ENCODE data around the gene HBP1.
A peak's percentile ranks its signal among the peaks of the same experiment; 100 is the strongest.
"Not testable (repeated sequence)": the region's sequence is repeated elsewhere in the genome, so short reads cannot be mapped to it uniquely, and the experiment has no call there.

The HBP1 gene

GRCh38 chr7:107210400-107210799 lies 41.6 kb downstream of the HBP1 start:
- H3K27ac Mint-ChIP-seq, result no peak overlapping the region
- peaks cover 7% of the 10 kb centered on the region for H3K9me3 Mint-ChIP-seq
- no peaks in the 10 kb centered on the region for H3K27me3 Mint-ChIP-seq
- H3K4me3 Mint-ChIP-seq, result no peak overlapping the region
- H3K36me3 Mint-ChIP-seq, result peaks cover 40% of the 10 kb centered on the region
- DNase-seq (ENCODE audit: low spot score in 2 of 2) (no peak), ATAC-seq (ENCODE audit: low read depth) (no peak)
- no peaks in the 10 kb centered on the region for H3K4me1 Mint-ChIP-seq

GRCh38 chr7:107212725-107213124 lies 43.9 kb downstream of the HBP1 start:
- Mint-ChIP-seq H3K27me3 (no peaks in the 10 kb centered on the region), H3K9me3 (peaks cover 11% of the 10 kb centered on the region), H3K36me3 (peaks cover 50% of the 10 kb centered on the region), H3K4me3 (no peak overlapping the region), H3K4me1 (no peaks in the 10 kb centered on the region), H3K27ac (no peak overlapping the region)
- DNase-seq (ENCODE audit: low spot score in 2 of 2) (no peak), ATAC-seq (ENCODE audit: low read depth) (no peak)

GRCh38 chr7:107213193-107213788 lies 44.5 kb downstream of the HBP1 start:
- H3K4me3 Mint-ChIP-seq, result no peak overlapping the region
- H3K27me3 Mint-ChIP-seq, result no peaks in the 10 kb centered on the region
- no peaks in the 10 kb centered on the region for H3K4me1 Mint-ChIP-seq
- ATAC-seq (ENCODE audit: low read depth), result no peak
- DNase-seq (ENCODE audit: low spot score in 2 of 2), result no peak
- H3K27ac Mint-ChIP-seq, result no peak overlapping the region
- peaks cover 11% of the 10 kb centered on the region for H3K9me3 Mint-ChIP-seq
- peaks cover 52% of the 10 kb centered on the region for H3K36me3 Mint-ChIP-seq

GRCh38 chr7:107213945-107214344 lies 45.1 kb downstream of the HBP1 start:
- no peak overlapping the region for H3K4me3 Mint-ChIP-seq
- peaks cover 11% of the 10 kb centered on the region for H3K9me3 Mint-ChIP-seq
- H3K27me3 Mint-ChIP-seq, result no peaks in the 10 kb centered on the region
- H3K36me3 Mint-ChIP-seq, result peaks cover 54% of the 10 kb centered on the region
- H3K4me1 Mint-ChIP-seq, result no peaks in the 10 kb centered on the region
- DNase-seq (ENCODE audit: low spot score in 2 of 2) (no peak), ATAC-seq (ENCODE audit: low read depth) (no peak)
- no peak overlapping the region for H3K27ac Mint-ChIP-seq

- no peaks in the 10 kb centered on the region for H3K4me1 Mint-ChIP-seq
- H3K4me3 Mint-ChIP-seq, result no peak overlapping the region
- H3K27me3 Mint-ChIP-seq, result no peaks in the 10 kb centered on the region
- H3K36me3 Mint-ChIP-seq, result peaks cover 35% of the 10 kb centered on the region
- H3K9me3 Mint-ChIP-seq, result peaks cover 9% of the 10 kb centered on the region
- no peak overlapping the region for H3K27ac Mint-ChIP-seq
- DNase-seq (ENCODE audit: low spot score in 2 of 2) (no peak), ATAC-seq (ENCODE audit: low read depth) (no peak)
Measured at GRCh38 chr7:107219563-107220244, 50.9 kb downstream of the HBP1 start.

GRCh38 chr7:107220356-107220755 lies 51.6 kb downstream of the HBP1 start:
- H3K27me3 Mint-ChIP-seq, result no peaks in the 10 kb centered on the region
- DNase-seq (ENCODE audit: low spot score in 2 of 2) (no peak), ATAC-seq (ENCODE audit: low read depth) (no peak)
- no peaks in the 10 kb centered on the region for H3K4me1 Mint-ChIP-seq
- H3K9me3 Mint-ChIP-seq, result peaks cover 7% of the 10 kb centered on the region
- peaks cover 32% of the 10 kb centered on the region for H3K36me3 Mint-ChIP-seq
- H3K27ac Mint-ChIP-seq, result no peak overlapping the region
- no peak overlapping the region for H3K4me3 Mint-ChIP-seq

GRCh38 chr7:107220806-107221205 lies 52.0 kb downstream of the HBP1 start:
- not testable (repeated sequence) for H3K9me3 Mint-ChIP-seq; H3K4me1 Mint-ChIP-seq; ATAC-seq (ENCODE audit: low read depth); H3K27me3 Mint-ChIP-seq; DNase-seq (ENCODE audit: low spot score in 2 of 2); H3K27ac Mint-ChIP-seq; H3K4me3 Mint-ChIP-seq
- peaks cover 31% of the 10 kb centered on the region for H3K36me3 Mint-ChIP-seq

GRCh38 chr7:107224374-107225223 lies 55.8 kb downstream of the HBP1 start:
- no peaks in the 10 kb centered on the region for H3K9me3 Mint-ChIP-seq
- DNase-seq (ENCODE audit: low spot score in 2 of 2) (no peak), ATAC-seq (ENCODE audit: low read depth) (no peak)
- no peaks in the 10 kb centered on the region for H3K4me1 Mint-ChIP-seq
- no peaks in the 10 kb centered on the region for H3K27me3 Mint-ChIP-seq
- H3K36me3 Mint-ChIP-seq, result peaks cover 12% of the 10 kb centered on the region
- H3K27ac Mint-ChIP-seq, result no peak overlapping the region
- no peak overlapping the region for H3K4me3 Mint-ChIP-seq

- DNase-seq (ENCODE audit: low spot score in 2 of 2) (no peak), ATAC-seq (ENCODE audit: low read depth) (no peak)
- Mint-ChIP-seq H3K9me3 (no peaks in the 10 kb centered on the region), H3K27me3 (no peaks in the 10 kb centered on the region), H3K4me3 (no peak overlapping the region), H3K36me3 (peaks cover 8% of the 10 kb centered on the region), H3K4me1 (peaks cover 6% of the 10 kb centered on the region), H3K27ac (no peak overlapping the region)
Measured at GRCh38 chr7:107228291-107228690, 59.5 kb downstream of the HBP1 start.

GRCh38 chr7:107230334-107230733 lies 61.5 kb downstream of the HBP1 start:
- Mint-ChIP-seq H3K4me1 (peaks cover 8% of the 10 kb centered on the region), H3K27ac (no peak overlapping the region), H3K27me3 (no peaks in the 10 kb centered on the region), H3K9me3 (no peaks in the 10 kb centered on the region), H3K36me3 (peaks cover 9% of the 10 kb centered on the region), H3K4me3 (no peak overlapping the region)
- no peak for DNase-seq (ENCODE audit: low spot score in 2 of 2)
- ATAC-seq (ENCODE audit: low read depth), result no peak

- DNase-seq (ENCODE audit: low spot score in 2 of 2) (no peak), ATAC-seq (ENCODE audit: low read depth) (no peak)
- peaks cover 8% of the 10 kb centered on the region for H3K4me1 Mint-ChIP-seq
- peaks cover 18% of the 10 kb centered on the region for H3K36me3 Mint-ChIP-seq
- H3K4me3 Mint-ChIP-seq, result no peak overlapping the region
- H3K9me3 Mint-ChIP-seq, result no peaks in the 10 kb centered on the region
- H3K27ac Mint-ChIP-seq, result no peak overlapping the region
- H3K27me3 Mint-ChIP-seq, result no peaks in the 10 kb centered on the region
Measured at GRCh38 chr7:107232568-107233090, 63.8 kb downstream of the HBP1 start.

GRCh38 chr7:107233174-107233573 lies 64.4 kb downstream of the HBP1 start:
- DNase-seq (ENCODE audit: low spot score in 2 of 2) (no peak), ATAC-seq (ENCODE audit: low read depth) (no peak)
- Mint-ChIP-seq H3K4me1 (peaks cover 8% of the 10 kb centered on the region), H3K36me3 (peaks cover 21% of the 10 kb centered on the region), H3K4me3 (no peak overlapping the region), H3K27me3 (no peaks in the 10 kb centered on the region), H3K27ac (no peak overlapping the region), H3K9me3 (no peaks in the 10 kb centered on the region)

- Mint-ChIP-seq H3K4me3 (no peak overlapping the region), H3K9me3 (no peaks in the 10 kb centered on the region), H3K27me3 (no peaks in the 10 kb centered on the region), H3K36me3 (peaks cover 19% of the 10 kb centered on the region), H3K27ac (peak overlapping the region; percentile 39), H3K4me1 (peaks cover 11% of the 10 kb centered on the region)
- no peak for DNase-seq (ENCODE audit: low spot score in 2 of 2)
- ATAC-seq (ENCODE audit: low read depth), result no peak
Measured at GRCh38 chr7:107233981-107234380, 65.2 kb downstream of the HBP1 start.

GRCh38 chr7:107234436-107234835 lies 65.6 kb downstream of the HBP1 start:
- H3K27ac Mint-ChIP-seq, result peak overlapping the region; percentile 39
- H3K9me3 Mint-ChIP-seq, result no peaks in the 10 kb centered on the region
- no peak for DNase-seq (ENCODE audit: low spot score in 2 of 2)
- H3K4me3 Mint-ChIP-seq, result no peak overlapping the region
- peaks cover 12% of the 10 kb centered on the region for H3K4me1 Mint-ChIP-seq
- peaks cover 18% of the 10 kb centered on the region for H3K36me3 Mint-ChIP-seq
- H3K27me3 Mint-ChIP-seq, result no peaks in the 10 kb centered on the region
- no peak for ATAC-seq (ENCODE audit: low read depth)
